HL-60 (cell line): ENCODE measurements around the gene SYCE1L.

Experiments used
- GABPA ChIP-seq: IDR thresholded peaks from 2 replicates; pipeline ENCODE4 v1.6.1; 2012; ENCODE audit warnings: low read depth
- POLR2AphosphoS5 ChIP-seq: IDR thresholded peaks from 2 replicates; pipeline ENCODE4 v1.6.1; 2012; ENCODE audit warnings: low read depth
- REST ChIP-seq: IDR thresholded peaks from 2 replicates; pipeline ENCODE4 v1.6.1; 2012; ENCODE audit warnings: low read depth; ENCODE audit not compliant: insufficient replicate concordance
- SPI1 ChIP-seq: IDR thresholded peaks from 2 replicates; pipeline ENCODE4 v1.6.1; 2012; ENCODE audit warnings: low read depth, mild to moderate bottlenecking, borderline replicate concordance
- TF ChIP-seq, protein P1 (sequence below): IDR thresholded peaks from one replicate; pipeline ENCODE4 v1.5.1; 2011; ENCODE audit warnings: low read length, control low read depth, inconsistent platforms; ENCODE audit not compliant: insufficient read depth

- TF ChIP-seq, protein P1, sequence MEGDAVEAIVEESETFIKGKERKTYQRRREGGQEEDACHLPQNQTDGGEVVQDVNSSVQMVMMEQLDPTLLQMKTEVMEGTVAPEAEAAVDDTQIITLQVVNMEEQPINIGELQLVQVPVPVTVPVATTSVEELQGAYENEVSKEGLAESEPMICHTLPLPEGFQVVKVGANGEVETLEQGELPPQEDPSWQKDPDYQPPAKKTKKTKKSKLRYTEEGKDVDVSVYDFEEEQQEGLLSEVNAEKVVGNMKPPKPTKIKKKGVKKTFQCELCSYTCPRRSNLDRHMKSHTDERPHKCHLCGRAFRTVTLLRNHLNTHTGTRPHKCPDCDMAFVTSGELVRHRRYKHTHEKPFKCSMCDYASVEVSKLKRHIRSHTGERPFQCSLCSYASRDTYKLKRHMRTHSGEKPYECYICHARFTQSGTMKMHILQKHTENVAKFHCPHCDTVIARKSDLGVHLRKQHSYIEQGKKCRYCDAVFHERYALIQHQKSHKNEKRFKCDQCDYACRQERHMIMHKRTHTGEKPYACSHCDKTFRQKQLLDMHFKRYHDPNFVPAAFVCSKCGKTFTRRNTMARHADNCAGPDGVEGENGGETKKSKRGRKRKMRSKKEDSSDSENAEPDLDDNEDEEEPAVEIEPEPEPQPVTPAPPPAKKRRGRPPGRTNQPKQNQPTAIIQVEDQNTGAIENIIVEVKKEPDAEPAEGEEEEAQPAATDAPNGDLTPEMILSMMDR: no peak
- no peak for TF ChIP-seq POLR2AphosphoS5
- TF ChIP-seq REST: no peak
- TF ChIP-seq SPI1: no peak
- TF ChIP-seq GABPA: no peak
These were observed 13.7 kb downstream of the SYCE1L start for GRCh38 chr16:77212741-77213541.
